RWPE1 (cell line): ENCODE results near the gene BRDT.

Experiments used
- CTCF ChIA-PET: fragments of 350-600 bp; sonication (Branson Sonifier 250); formaldehyde crosslinking; extraction: SDS; loops from one replicate; lab custom pipeline; 2021; lab: Yijun Ruan, JAX
- POLR2A ChIA-PET: fragments of 400-600 bp; formaldehyde crosslinking; extraction: SDS; loops from one replicate; lab custom pipeline; 2020; ENCODE audit warnings: antibody characterized with exemption; ENCODE audit not compliant: low non-redundant PET; lab: Yijun Ruan, JAX
- DNase-seq: peaks from one replicate; pipeline ENCODE4 v3.0.0; 2012; ENCODE audit warnings: low spot score
- H3K27ac ChIP-seq: fragments of 450-650 bp; 2 replicates; pipeline ENCODE4 v1.5.1; 2017
- CTCF ChIP-seq: fragments of 450-650 bp; conservative IDR thresholded peaks from 2 replicates; pipeline ENCODE4 v1.5.1; 2017; ENCODE audit warnings: low read depth, mild to moderate bottlenecking

BRDT gene

GRCh38 chr1:92029241-92029922, 80.2 kb downstream of the BRDT start:
- H3K27ac ChIP-seq = no peak overlapping the region
- DNase-seq = no peak
- ChIA-PET CTCF (no interaction called here), POLR2A (no interaction called here)
- TF ChIP-seq CTCF = no peak

GRCh38 chr1:92030656-92031107, 81.5 kb downstream of the BRDT start:
- TF ChIP-seq CTCF = no peak
- DNase-seq = peak; percentile 34
- POLR2A ChIA-PET = no interaction called here
- H3K27ac ChIP-seq = no peak overlapping the region
- CTCF ChIA-PET = interaction anchor here (0.5 to 1.3 kb wide), 4 partner anchors 35 to 1369 kb away, joined by 3 to 5 read pairs (median 3); no protein-coding TSS in a partner anchor

GRCh38 chr1:92031281-92032110, 82.3 kb downstream of the BRDT start:
- ChIA-PET POLR2A (no interaction called here), CTCF (interaction anchor here (0.6 to 1.3 kb wide), 2 partner anchors 41 to 530 kb away, joined by 3 read pairs; no protein-coding TSS in a partner anchor)
- DNase-seq = no peak
- no peak for TF ChIP-seq CTCF
- no peak overlapping the region for H3K27ac ChIP-seq

GRCh38 chr1:92037400-92037799, 88.2 kb downstream of the BRDT start:
- no peak for DNase-seq
- TF ChIP-seq CTCF = no peak
- no peak overlapping the region for H3K27ac ChIP-seq
- CTCF ChIA-PET = interaction anchor here (0.6 kb wide), 1 partner anchor 187 kb away, joined by 4 read pairs; no protein-coding TSS in a partner anchor
- POLR2A ChIA-PET = no interaction called here

- CTCF ChIA-PET = no interaction called here
- POLR2A ChIA-PET = no interaction called here
- no peak overlapping the region for H3K27ac ChIP-seq
- TF ChIP-seq CTCF = no peak
- no peak for DNase-seq
Observed at GRCh38 chr1:92038695-92039346, 89.6 kb downstream of the BRDT start.

GRCh38 chr1:92040971-92041370, 91.8 kb downstream of the BRDT start:
- POLR2A ChIA-PET = no interaction called here
- no peak for TF ChIP-seq CTCF
- no peak overlapping the region for H3K27ac ChIP-seq
- no peak for DNase-seq
- CTCF ChIA-PET = no interaction called here
